Measurements from ENCODE around the gene RASGRF1.

RASGRF1 gene

DNA sequence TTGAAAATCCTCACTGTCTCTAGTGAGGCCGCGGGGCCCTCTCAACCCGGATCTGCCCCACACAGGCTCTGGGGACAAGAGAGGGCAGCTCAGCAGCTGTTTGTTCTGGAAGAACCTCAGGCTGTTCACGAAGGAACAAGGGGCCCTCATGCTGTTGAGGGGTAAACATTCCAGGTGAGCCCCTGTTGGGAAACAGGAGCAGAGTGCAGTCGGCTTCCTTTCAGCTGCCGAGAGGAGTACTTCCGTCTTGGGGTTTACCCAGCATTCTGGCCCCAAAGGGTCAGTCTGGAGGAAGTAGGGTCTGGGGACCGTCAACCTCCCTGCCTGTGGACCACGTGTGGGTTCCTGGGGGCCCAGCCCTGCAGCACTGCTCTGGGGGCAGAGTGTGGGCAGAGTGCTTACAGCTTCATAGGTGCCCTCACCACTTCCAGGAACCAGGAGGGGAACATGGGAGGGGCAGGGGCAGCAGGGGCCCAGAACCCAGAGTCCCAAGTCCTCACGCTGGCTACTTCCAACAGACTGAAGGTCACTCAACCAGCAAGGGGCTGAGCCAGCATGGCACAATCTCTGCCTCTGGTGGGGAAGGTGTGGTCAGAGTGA is 96.5 kb downstream of the RASGRF1 start:
- Histone ChIP-seq H3K4me3 (ENCODE audit: low read length) (no peak overlapping the region), H3K4me1 (ENCODE audit: control insufficient read depth, insufficient read depth, low read length) (peaks cover 7% of the 10 kb centered on the region), H3K9ac (ENCODE audit: low read length) (no peak overlapping the region), H3K36me3 (ENCODE audit: control insufficient read depth, insufficient read depth, low read length) (no peaks in the 10 kb centered on the region), H3K27me3 (ENCODE audit: control insufficient read depth, insufficient read depth, low read length) (no peaks in the 10 kb centered on the region), H3K27ac (ENCODE audit: low read depth, low read length) (no peak overlapping the region)

DNA sequence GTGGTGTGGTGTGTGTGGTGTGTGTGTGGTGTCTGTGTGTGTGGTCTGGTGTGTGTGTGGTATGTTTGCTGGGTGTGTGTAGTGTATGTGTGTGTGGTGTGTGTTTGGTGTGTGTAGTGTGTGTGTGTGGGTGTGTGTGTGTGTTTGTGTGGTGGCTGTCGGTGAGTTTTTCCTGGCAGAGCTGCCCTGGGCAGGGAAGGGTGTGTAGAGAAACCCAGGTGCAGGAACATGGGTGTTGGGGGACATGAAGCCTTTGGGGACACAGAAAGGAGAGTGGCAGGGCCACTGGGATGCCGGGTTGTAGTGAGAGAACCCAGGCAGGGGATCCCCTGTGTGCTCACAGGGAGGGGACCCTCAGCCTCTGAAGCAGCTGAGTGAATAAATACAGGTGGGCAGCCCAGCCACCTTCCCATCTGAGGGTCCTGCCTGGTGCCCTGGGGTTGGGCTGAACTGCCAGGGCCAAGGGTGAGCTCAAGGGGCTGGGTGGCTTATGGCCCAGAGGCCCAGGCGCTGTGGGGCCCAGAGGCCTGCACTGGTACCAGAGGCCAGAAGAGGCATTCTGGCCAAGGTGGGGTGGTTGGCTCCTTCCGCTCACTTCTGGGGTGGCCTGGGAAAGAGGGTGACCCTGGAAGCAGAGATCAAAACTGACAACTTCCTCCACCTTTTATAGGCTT is 97.2 kb downstream of the RASGRF1 start:
- Histone ChIP-seq H3K9ac (ENCODE audit: low read length) (no peak overlapping the region), H3K27ac (ENCODE audit: low read depth, low read length) (no peak overlapping the region), H3K4me3 (ENCODE audit: low read length) (no peak overlapping the region), H3K4me1 (ENCODE audit: control insufficient read depth, insufficient read depth, low read length) (peaks cover 10% of the 10 kb centered on the region), H3K27me3 (ENCODE audit: control insufficient read depth, insufficient read depth, low read length) (no peaks in the 10 kb centered on the region), H3K36me3 (ENCODE audit: control insufficient read depth, insufficient read depth, low read length) (no peaks in the 10 kb centered on the region)

DNA sequence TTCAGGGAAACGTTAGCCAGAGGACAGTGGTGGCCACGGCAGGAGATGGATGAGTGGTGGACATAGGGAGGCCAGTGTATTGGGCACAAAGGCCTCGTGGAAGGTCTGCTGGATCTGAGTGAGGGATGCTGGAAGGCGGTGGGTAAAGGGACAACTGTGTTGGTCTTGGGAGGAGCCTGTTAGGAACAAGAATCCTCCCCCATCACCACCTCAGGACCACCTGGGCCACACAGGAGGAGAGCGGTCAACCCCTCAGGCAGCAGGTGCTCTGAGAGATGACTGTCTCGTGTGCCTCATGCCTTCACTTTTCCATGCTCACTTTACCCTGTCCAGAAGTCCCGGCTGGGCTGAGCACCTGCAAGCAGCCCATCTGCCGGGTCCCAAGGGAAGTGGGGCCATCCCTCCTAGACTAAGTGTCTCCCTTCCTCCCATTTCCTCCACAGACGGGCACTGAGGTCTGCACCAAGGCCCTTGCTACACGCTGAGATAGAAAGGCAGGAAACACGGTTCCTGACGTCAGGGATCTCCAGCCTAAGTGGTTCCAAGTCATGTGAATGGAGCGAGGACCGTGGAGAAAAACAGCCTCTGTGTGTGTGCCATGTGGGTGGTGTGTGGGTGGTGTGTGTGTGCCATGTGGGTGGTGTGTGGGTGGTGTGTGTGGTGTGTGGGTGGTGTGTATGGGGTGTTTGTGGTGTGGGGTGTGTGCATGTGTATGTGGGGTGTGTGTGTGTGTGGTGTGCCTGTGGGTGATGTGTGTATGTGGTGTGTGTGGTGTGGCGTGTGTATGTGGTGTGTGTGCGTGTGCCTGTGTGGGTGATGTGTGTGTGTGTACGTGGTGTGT is 97.9 kb downstream of the RASGRF1 start:
- Histone ChIP-seq H3K9ac (ENCODE audit: low read length) (no peak overlapping the region), H3K27me3 (ENCODE audit: control insufficient read depth, insufficient read depth, low read length) (no peaks in the 10 kb centered on the region), H3K36me3 (ENCODE audit: control insufficient read depth, insufficient read depth, low read length) (no peaks in the 10 kb centered on the region), H3K4me3 (ENCODE audit: low read length) (no peak overlapping the region), H3K27ac (ENCODE audit: low read depth, low read length) (no peak overlapping the region), H3K4me1 (ENCODE audit: control insufficient read depth, insufficient read depth, low read length) (peaks cover 10% of the 10 kb centered on the region)

DNA sequence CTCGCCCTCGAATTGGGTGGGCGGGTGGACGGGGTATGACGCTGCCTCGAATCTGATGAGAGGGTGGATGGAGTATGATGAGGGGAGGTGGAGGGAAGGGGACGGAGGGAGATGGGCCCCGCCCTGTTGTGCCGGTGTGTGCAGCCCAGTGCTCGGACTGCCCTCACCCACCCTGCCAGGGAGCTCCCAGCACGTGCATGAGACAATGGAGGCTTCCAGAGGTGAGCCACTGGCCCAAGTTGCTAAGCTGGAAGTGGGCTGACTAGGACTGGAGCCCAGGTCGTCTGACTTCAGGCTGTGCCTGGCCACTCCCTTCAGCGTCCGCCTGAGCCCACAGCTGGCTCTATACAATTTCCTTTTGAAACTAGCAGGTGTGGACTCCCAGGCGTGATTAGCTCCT is 98.7 kb downstream of the RASGRF1 start:
- Histone ChIP-seq H3K4me1 (ENCODE audit: control insufficient read depth, insufficient read depth, low read length) (peaks cover 10% of the 10 kb centered on the region), H3K27me3 (ENCODE audit: control insufficient read depth, insufficient read depth, low read length) (no peaks in the 10 kb centered on the region), H3K4me3 (ENCODE audit: low read length) (no peak overlapping the region), H3K27ac (ENCODE audit: low read depth, low read length) (no peak overlapping the region), H3K9ac (ENCODE audit: low read length) (no peak overlapping the region), H3K36me3 (ENCODE audit: control insufficient read depth, insufficient read depth, low read length) (no peaks in the 10 kb centered on the region)

DNA sequence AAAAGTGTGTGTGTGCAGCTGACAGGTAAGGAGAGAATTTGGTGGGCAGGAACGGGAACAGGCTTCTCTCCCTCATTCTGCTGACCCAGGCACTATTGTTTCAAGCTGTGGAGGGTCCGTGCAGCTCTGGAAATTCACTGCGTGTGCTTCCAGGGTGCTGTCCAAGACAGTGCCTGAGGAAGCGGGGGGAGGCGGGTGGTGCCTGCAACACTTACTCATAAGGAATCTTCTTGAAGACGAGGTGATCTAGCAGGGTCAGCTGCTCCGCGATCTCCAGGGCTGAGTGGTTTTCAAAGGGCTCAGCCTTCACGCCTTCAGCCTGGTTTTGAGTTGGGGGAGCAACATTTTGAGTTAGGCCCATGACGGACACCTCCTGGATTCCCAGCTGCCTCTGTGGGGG is 99.1 kb downstream of the RASGRF1 start:
- no peaks in the 10 kb centered on the region for H3K27me3 ChIP-seq (ENCODE audit: control insufficient read depth, insufficient read depth, low read length)
- no peak overlapping the region for H3K9ac ChIP-seq (ENCODE audit: low read length)
- no peaks in the 10 kb centered on the region for H3K36me3 ChIP-seq (ENCODE audit: control insufficient read depth, insufficient read depth, low read length)
- H3K27ac ChIP-seq (ENCODE audit: low read depth, low read length): no peak overlapping the region
- no peak overlapping the region for H3K4me3 ChIP-seq (ENCODE audit: low read length)
- H3K4me1 ChIP-seq (ENCODE audit: control insufficient read depth, insufficient read depth, low read length): peaks cover 10% of the 10 kb centered on the region

DNA sequence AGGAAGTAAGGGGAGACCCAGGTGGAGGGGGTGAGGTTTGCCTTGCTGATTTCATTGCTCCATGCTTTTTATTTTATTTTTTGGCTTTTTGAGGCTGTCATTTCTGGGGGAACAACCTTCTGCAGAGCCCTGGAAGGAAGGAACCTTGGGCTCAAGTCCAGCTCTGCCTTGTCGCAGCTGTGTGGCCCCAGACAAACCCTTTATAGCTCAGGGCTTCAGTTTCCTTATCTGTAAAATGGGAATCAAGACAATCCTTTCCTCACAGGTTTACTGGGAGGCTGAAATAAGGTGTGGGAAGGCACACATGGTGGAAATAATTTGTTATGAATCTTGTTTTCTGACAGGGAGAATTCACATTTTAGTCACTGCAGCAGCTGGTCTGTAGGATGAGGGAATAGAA is 100.3 kb downstream of the RASGRF1 start:
- no peaks in the 10 kb centered on the region for H3K27me3 ChIP-seq (ENCODE audit: control insufficient read depth, insufficient read depth, low read length)
- H3K4me1 ChIP-seq (ENCODE audit: control insufficient read depth, insufficient read depth, low read length): peaks cover 10% of the 10 kb centered on the region
- H3K9ac ChIP-seq (ENCODE audit: low read length): no peak overlapping the region
- no peak overlapping the region for H3K4me3 ChIP-seq (ENCODE audit: low read length)
- H3K27ac ChIP-seq (ENCODE audit: low read depth, low read length): peak overlapping the region; percentile 27
- no peaks in the 10 kb centered on the region for H3K36me3 ChIP-seq (ENCODE audit: control insufficient read depth, insufficient read depth, low read length)

DNA sequence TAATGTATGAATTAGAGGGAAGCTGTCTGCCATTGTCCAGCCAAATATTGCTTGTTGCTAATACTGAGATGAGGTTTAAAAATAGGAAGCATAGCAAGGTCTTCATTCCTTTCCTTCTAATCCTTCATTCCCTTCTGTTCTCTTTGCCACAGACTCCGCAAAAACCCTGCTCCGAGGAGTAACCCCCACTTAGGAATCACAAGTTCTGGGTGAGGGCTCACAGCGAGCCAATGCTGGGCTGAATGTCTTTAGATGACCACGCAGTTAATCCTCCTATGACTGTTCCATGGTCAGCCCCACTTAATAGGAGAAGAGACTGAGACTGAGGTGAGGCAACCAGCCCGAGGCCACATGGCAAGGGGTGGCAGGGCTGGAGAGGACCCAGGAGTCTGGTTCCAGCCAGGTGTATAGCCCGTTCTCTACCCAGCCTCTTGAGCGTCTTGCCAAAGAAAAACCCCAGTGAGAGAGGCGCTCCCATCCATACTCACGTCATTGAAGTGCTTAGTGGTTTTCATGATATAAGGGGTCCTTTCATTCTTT is 100.8 kb downstream of the RASGRF1 start:
- H3K4me3 ChIP-seq (ENCODE audit: low read length): no peak overlapping the region
- H3K9ac ChIP-seq (ENCODE audit: low read length): no peak overlapping the region
- peak overlapping the region; percentile 27 for H3K27ac ChIP-seq (ENCODE audit: low read depth, low read length)
- peaks cover 10% of the 10 kb centered on the region for H3K4me1 ChIP-seq (ENCODE audit: control insufficient read depth, insufficient read depth, low read length)
- H3K36me3 ChIP-seq (ENCODE audit: control insufficient read depth, insufficient read depth, low read length): no peaks in the 10 kb centered on the region
- H3K27me3 ChIP-seq (ENCODE audit: control insufficient read depth, insufficient read depth, low read length): no peaks in the 10 kb centered on the region

DNA sequence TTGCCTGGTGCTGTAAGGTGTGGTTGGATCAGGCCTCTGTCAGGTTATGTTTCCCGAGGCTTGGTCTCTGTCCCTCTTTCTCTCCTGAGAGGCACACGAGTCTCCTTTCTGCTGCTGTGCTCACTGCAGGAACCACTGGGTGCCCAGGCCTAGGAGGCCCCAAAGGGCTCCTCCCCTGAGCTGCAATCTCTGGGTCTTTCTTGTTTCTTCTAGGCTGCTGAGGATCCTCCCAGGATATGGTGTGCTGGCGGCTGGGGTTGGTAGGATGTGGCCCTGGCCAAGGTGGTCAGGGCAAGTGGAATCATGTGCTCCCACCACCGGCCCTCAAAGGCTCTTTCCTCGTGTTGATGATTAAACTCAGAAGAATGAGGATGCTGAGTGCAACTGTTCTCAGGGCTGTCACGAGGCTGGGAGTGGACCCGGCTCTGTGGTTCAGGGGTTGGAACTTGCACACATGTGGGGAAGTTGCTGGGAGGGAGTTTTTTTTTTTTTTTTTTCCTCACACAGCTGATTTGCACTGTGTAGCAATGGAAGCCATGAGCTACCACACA is 102.1 kb downstream of the RASGRF1 start:
- Histone ChIP-seq H3K27ac (ENCODE audit: low read depth, low read length) (no peak overlapping the region), H3K9ac (ENCODE audit: low read length) (no peak overlapping the region)

DNA sequence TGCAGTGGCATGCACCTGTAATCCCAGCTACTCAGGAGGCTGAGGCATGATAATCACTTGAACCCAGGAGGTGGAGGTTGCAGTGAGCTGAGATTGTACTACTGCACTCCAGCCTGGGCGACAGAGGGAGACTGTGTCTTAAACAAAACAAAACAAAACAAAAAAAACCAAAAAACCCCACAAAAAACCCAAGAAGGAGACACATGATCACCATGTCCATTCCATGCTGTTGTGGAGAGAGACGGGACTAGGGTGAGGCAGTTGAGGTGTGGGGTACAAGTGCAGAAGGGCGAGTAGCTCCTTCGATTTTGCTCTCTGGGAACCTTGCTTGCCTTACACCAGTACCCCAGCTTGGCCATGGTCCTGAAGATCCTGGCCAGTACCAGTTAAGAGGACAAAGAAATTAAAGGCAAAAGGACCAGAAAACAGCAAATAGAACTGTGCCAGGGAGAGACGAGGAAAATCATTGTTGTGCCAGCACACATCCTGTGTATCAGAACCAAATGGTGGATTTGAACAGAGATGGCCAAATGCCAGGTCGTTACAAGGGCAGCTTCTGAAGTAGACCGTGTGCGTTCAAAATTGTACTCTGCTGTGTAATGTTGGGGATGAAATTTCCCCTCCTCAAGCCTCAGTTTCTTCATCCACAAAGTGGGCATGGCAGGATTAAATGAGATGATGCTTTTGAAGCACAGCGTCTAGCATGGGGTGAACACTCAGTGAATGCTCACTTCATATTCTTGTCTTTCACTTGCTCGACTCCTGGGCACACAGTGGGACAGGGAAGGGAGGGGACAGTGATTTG is 102.8 kb downstream of the RASGRF1 start:
- Histone ChIP-seq H3K4me1 (ENCODE audit: control insufficient read depth, insufficient read depth, low read length) (peaks cover 10% of the 10 kb centered on the region), H3K9ac (ENCODE audit: low read length) (no peak overlapping the region), H3K27ac (ENCODE audit: low read depth, low read length) (no peak overlapping the region), H3K4me3 (ENCODE audit: low read length) (no peak overlapping the region), H3K27me3 (ENCODE audit: control insufficient read depth, insufficient read depth, low read length) (no peaks in the 10 kb centered on the region), H3K36me3 (ENCODE audit: control insufficient read depth, insufficient read depth, low read length) (no peaks in the 10 kb centered on the region)

More for the DNA sequence above, 102.1 kb downstream of the RASGRF1 start:
- Histone ChIP-seq H3K27me3 (ENCODE audit: control insufficient read depth, insufficient read depth, low read length) (no peaks in the 10 kb centered on the region), H3K36me3 (ENCODE audit: control insufficient read depth, insufficient read depth, low read length) (no peaks in the 10 kb centered on the region), H3K4me1 (ENCODE audit: control insufficient read depth, insufficient read depth, low read length) (peaks cover 10% of the 10 kb centered on the region), H3K4me3 (ENCODE audit: low read length) (no peak overlapping the region)

DNA sequence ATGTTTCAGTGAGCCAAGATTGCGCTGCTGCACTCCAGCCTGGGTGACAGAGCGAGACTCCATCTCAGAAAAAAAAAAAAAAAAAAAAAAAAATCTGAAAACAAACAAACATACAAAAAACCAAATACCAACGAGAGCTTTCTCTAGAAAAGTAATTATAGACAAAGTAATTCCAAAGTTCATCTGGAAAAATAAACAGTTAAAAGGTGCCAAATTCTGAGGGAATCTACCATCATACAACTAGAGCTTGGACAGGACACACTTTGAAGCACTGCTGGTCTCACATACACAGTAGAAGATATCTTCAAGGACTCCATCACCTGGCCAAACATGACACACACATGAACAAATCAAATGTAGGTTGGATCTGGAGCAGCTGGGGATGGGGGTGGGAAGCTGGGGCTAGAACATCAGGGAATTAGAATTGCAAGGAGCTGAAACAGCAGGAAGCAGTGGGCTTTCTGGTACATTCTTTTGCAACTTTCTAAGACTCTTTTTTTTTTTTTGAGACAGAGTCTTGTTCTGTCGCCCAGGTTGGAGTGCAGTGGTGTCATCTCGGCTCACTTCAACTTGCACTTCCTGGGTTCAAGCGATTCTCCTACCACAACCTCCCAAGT is 104.6 kb downstream of the RASGRF1 start:
- H3K9ac ChIP-seq (ENCODE audit: low read length): no peak overlapping the region
- H3K4me1 ChIP-seq (ENCODE audit: control insufficient read depth, insufficient read depth, low read length): peaks cover 6% of the 10 kb centered on the region

DNA sequence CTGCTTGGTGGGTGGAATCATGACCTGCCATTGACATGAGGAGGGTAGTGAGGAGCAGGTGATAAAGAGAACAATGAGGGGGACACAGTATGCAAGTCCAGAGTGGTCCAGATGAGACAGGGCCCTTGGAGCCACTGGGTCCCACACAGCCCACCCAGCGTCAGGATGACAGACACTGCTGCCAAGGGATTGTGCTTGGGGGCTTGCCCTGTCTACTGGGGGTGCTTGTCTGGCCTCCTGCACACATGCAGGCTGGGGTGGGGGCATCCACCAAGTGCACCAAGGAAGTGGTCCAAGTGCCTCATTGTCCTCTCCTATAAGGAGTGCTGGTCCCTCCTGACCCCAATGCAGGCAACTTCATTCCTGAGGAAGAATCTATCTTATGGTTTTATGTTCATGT is 106.5 kb downstream of the RASGRF1 start:
- H3K9ac ChIP-seq (ENCODE audit: low read length): no peak overlapping the region
- peaks cover 3% of the 10 kb centered on the region for H3K4me1 ChIP-seq (ENCODE audit: control insufficient read depth, insufficient read depth, low read length)

More for the DNA sequence above, 104.6 kb downstream of the RASGRF1 start:
- H3K36me3 ChIP-seq (ENCODE audit: control insufficient read depth, insufficient read depth, low read length): no peaks in the 10 kb centered on the region
- H3K4me3 ChIP-seq (ENCODE audit: low read length): no peak overlapping the region
- H3K27me3 ChIP-seq (ENCODE audit: control insufficient read depth, insufficient read depth, low read length): no peaks in the 10 kb centered on the region
- H3K27ac ChIP-seq (ENCODE audit: low read depth, low read length): no peak overlapping the region

More for the DNA sequence above, 106.5 kb downstream of the RASGRF1 start:
- Histone ChIP-seq H3K27me3 (ENCODE audit: control insufficient read depth, insufficient read depth, low read length) (no peaks in the 10 kb centered on the region), H3K4me3 (ENCODE audit: low read length) (no peak overlapping the region), H3K36me3 (ENCODE audit: control insufficient read depth, insufficient read depth, low read length) (no peaks in the 10 kb centered on the region), H3K27ac (ENCODE audit: low read depth, low read length) (no peak overlapping the region)
